Endothelial cell of umbilical vein (primary cell): Measurements from ENCODE around the gene CMTM4.

Experiments
- EZH2 ChIP-seq: IDR thresholded peaks from 2 replicates; pipeline ENCODE4 v1.6.1; 2012; ENCODE audit warnings: borderline replicate concordance, low read depth, mild to moderate bottlenecking, moderate library complexity, low read length, inconsistent platforms; ENCODE audit not compliant: severe bottlenecking
- FOS ChIP-seq: IDR thresholded peaks from 2 replicates; pipeline ENCODE4 v1.6.1; 2011; ENCODE audit warnings: mild to moderate bottlenecking, low read length, moderate library complexity, borderline replicate concordance; ENCODE audit not compliant: insufficient read depth
- GATA2 ChIP-seq: IDR thresholded peaks from 2 replicates; pipeline ENCODE4 v1.7.0; 2011; ENCODE audit warnings: low read depth, mild to moderate bottlenecking, moderate library complexity, mixed read lengths, low read length; ENCODE audit not compliant: insufficient read length, insufficient read depth
- JUN ChIP-seq: IDR thresholded peaks from 2 replicates; pipeline ENCODE4 v1.6.1; 2011; ENCODE audit warnings: borderline replicate concordance, low read depth; ENCODE audit not compliant: insufficient read length, insufficient read depth
- MYC ChIP-seq: IDR thresholded peaks from one replicate; pipeline ENCODE4 v1.6.1; 2011; ENCODE audit warnings: mild to moderate bottlenecking, low read depth, low read length
- POLR2A ChIP-seq: IDR thresholded peaks from 2 replicates; pipeline ENCODE4 v1.6.1; 2012; ENCODE audit warnings: low read depth, mild to moderate bottlenecking, control low read depth, low read length
- POLR2AphosphoS5 ChIP-seq: IDR thresholded peaks from 2 replicates; pipeline ENCODE4 v1.6.1; 2012; ENCODE audit warnings: low read depth, mild to moderate bottlenecking, control low read depth, low read length, moderate library complexity; ENCODE audit not compliant: insufficient read depth
- TF ChIP-seq, protein P1 (sequence below), 2 donors: IDR thresholded peaks; 1 replicate in 1 of 2; 2 replicates in 1 of 2; pipeline ENCODE4 v1.5.1; 2011; ENCODE audit warnings: low read length in 2 of 2, mild to moderate bottlenecking in 2 of 2, moderate library complexity in 2 of 2, control low read depth in 1 of 2, inconsistent platforms in 1 of 2, low read depth in 1 of 2; ENCODE audit not compliant: insufficient read depth in 1 of 2; ENCODE audit errors: extremely low read depth in 1 of 2
- TF ChIP-seq, protein P2 (sequence below): IDR thresholded peaks from 2 replicates; pipeline ENCODE4 v1.6.1; 2011; ENCODE audit not compliant: insufficient read depth, insufficient read length

DNA sequence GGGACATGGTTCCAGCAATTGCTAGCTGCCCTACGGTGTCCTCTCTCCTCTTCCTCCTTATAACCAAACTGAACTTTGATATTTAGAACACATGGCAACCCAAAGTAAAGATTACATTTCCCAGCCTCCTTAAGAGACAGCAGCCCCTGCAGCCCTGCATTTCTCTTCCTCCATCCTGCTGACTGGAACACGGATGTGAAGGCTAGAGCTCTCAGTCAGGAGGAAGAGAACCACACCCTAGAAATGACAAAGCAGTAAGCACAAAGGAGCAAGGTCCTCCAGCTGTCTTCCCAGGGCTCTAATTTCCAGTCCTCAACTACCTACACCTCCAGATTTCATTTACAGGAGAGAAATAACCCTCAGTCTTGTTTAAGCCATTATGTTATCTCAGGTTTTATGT is 44.0 kb upstream of the CMTM4 start:
- TF ChIP-seq MYC (no peak), EZH2 (no peak), POLR2A (peak; percentile 51), FOS (no peak), JUN (no peak), POLR2AphosphoS5 (no peak), GATA2 (no peak)
- TF ChIP-seq, protein P1, sequence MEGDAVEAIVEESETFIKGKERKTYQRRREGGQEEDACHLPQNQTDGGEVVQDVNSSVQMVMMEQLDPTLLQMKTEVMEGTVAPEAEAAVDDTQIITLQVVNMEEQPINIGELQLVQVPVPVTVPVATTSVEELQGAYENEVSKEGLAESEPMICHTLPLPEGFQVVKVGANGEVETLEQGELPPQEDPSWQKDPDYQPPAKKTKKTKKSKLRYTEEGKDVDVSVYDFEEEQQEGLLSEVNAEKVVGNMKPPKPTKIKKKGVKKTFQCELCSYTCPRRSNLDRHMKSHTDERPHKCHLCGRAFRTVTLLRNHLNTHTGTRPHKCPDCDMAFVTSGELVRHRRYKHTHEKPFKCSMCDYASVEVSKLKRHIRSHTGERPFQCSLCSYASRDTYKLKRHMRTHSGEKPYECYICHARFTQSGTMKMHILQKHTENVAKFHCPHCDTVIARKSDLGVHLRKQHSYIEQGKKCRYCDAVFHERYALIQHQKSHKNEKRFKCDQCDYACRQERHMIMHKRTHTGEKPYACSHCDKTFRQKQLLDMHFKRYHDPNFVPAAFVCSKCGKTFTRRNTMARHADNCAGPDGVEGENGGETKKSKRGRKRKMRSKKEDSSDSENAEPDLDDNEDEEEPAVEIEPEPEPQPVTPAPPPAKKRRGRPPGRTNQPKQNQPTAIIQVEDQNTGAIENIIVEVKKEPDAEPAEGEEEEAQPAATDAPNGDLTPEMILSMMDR (IDR thresholded peaks at IDR 0.05; ENCODE audit: extremely low read depth in 1 of 2, insufficient read depth in 1 of 2, low read depth in 1 of 2, low read length in 2 of 2), result no peak
- TF ChIP-seq, protein P2, sequence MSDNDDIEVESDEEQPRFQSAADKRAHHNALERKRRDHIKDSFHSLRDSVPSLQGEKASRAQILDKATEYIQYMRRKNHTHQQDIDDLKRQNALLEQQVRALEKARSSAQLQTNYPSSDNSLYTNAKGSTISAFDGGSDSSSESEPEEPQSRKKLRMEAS, result no peak
